ENCODE measurements around the gene INTS1.

- TF ChIP-seq TAF1 (IDR thresholded peaks at IDR 0.05; ENCODE audit: borderline replicate concordance, low read depth, low read length): no peak
- no peak for TF ChIP-seq POLR2A (IDR thresholded peaks at IDR 0.05; ENCODE audit: low read depth, low read length)
These were observed 22.1 kb upstream of the INTS1 start for GRCh38 chr7:1526271-1526754.

All from GM12892 (cell line).